ENCODE data around the gene FUZ.

FUZ gene

DNA sequence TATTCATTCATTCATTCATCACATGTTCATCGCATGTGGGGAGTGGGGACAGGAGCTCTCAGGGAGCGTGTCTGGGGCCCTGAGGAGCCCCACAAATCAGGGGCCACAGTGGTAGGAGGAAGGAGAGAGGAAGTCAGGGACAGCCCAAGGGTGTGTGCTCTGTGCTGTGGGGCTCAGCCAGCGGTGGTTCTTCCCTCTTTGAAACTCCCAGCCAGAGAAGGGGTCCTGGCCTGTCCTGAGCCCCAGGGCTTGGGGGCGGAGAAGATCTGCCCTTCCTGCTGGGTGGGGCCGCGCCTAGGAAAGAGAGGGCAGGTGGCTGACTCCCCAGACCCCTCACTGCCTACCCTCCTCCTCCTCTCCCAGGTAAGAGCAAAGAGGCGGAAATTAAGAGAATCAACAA is 31.7 kb downstream of the FUZ start:
- TF ChIP-seq ZNF121 (tag by site-specific recombination; IDR thresholded peaks at IDR 0.05) (no peak), ZNF274 (IDR thresholded peaks at IDR 0.05; ENCODE audit: low read length) (no peak), ZNF274 (tag by site-specific recombination; IDR thresholded peaks at IDR 0.05; ENCODE audit: borderline replicate concordance) (no peak), ZFP3 (tag by site-specific recombination; IDR thresholded peaks at IDR 0.05; ENCODE audit: low read depth) (no peak), ZNF76 (tag by site-specific recombination; IDR thresholded peaks at IDR 0.05; ENCODE audit: borderline replicate concordance, low read depth) (no peak), SETDB1 (IDR thresholded peaks at IDR 0.05; ENCODE audit: insufficient read length, low read length) (no peak), TRIM28 (IDR thresholded peaks at IDR 0.05; ENCODE audit: borderline replicate concordance, low read length) (no peak), REPIN1 (tag by site-specific recombination; IDR thresholded peaks at IDR 0.05; ENCODE audit: low read depth) (no peak), ZNF785 (tag by site-specific recombination; IDR thresholded peaks at IDR 0.05) (no peak), ZXDB (tag by site-specific recombination; IDR thresholded peaks at IDR 0.05) (no peak), KLF7 (tag by site-specific recombination; IDR thresholded peaks at IDR 0.05; ENCODE audit: borderline replicate concordance) (no peak), ZNF132 (tag by site-specific recombination; IDR thresholded peaks at IDR 0.05; ENCODE audit: borderline replicate concordance) (no peak)
- TF ChIP-seq, protein P1, sequence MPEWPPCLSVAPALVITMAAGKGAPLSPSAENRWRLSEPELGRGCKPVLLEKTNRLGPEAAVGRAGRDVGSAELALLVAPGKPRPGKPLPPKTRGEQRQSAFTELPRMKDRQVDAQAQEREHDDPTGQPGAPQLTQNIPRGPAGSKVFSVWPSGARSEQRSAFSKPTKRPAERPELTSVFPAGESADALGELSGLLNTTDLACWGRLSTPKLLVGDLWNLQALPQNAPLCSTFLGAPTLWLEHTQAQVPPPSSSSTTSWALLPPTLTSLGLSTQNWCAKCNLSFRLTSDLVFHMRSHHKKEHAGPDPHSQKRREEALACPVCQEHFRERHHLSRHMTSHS (tag by site-specific recombination; IDR thresholded peaks at IDR 0.05): no peak
- Histone ChIP-seq H3K4me1 (ENCODE audit: control insufficient read depth, insufficient read depth, low read length) (no peaks in the 10 kb centered on the region), H3K9me3 (ENCODE audit: control insufficient read depth, insufficient read depth, low read depth, low read length) (no peaks in the 10 kb centered on the region), H3K27ac (ENCODE audit: extremely low read depth, low read depth, low read length) (no peak overlapping the region), H3K36me3 (ENCODE audit: control insufficient read depth in 2 of 2, insufficient read depth in 1 of 2, low read length in 2 of 2) (peaks cover 26 to 38% of the 10 kb centered on the region in 2 experiments; a peak in 2 of 3 replicates), H3K4me3 (ENCODE audit: low read depth, low read length) (no peak overlapping the region)
- ChIA-PET CTCF (no interaction called here), POLR2A (no interaction called here)

DNA sequence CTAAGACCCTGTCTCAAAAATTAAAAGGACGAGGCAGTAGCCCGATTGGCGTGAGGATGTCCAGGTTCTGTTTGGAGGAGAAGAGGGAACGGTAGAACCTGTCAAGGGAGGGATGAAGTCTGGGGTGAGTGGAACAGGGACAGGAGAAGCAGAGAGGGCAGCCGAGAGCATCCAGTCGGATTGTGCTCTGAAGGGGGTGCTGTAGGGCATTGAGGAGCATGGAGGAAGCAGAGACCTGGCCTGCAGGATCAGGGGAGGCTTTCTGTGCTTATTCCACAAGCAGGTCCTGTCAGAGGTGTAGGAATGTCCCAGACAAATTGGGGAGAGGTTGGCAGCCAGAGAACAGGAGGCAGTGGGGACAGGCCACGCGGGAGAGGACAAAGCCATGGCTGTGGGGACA is 32.2 kb downstream of the FUZ start:
- peaks cover 26 to 40% of the 10 kb centered on the region in 2 experiments; a peak in 2 of 3 replicates for H3K36me3 ChIP-seq (ENCODE audit: control insufficient read depth in 2 of 2, insufficient read depth in 1 of 2, low read length in 2 of 2)
- H3K4me3 ChIP-seq (ENCODE audit: low read depth, low read length): no peak overlapping the region
- CTCF ChIA-PET: interaction anchor here (1.0 kb wide), 1 partner anchor 9 kb away, joined by 5 read pairs; no protein-coding TSS in a partner anchor
- no peaks in the 10 kb centered on the region for H3K9me3 ChIP-seq (ENCODE audit: control insufficient read depth, insufficient read depth, low read depth, low read length)
- H3K4me1 ChIP-seq (ENCODE audit: control insufficient read depth, insufficient read depth, low read length): no peaks in the 10 kb centered on the region
- POLR2A ChIA-PET: no interaction called here
- H3K27ac ChIP-seq (ENCODE audit: extremely low read depth, low read depth, low read length): no peak overlapping the region
- TF ChIP-seq ZNF274 (IDR thresholded peaks at IDR 0.05; ENCODE audit: low read length) (no peak), ZNF274 (tag by site-specific recombination; IDR thresholded peaks at IDR 0.05; ENCODE audit: borderline replicate concordance) (no peak), IKZF3 (tag by site-specific recombination; IDR thresholded peaks at IDR 0.05) (no peak), ZNF10 (tag by site-specific recombination; IDR thresholded peaks at IDR 0.05) (no peak), SP7 (tag by site-specific recombination; IDR thresholded peaks at IDR 0.05) (no peak), ZBTB17 (tag by site-specific recombination; IDR thresholded peaks at IDR 0.05) (no peak), SCRT2 (tag by site-specific recombination; IDR thresholded peaks at IDR 0.05) (no peak), ZNF211 (tag by site-specific recombination; IDR thresholded peaks at IDR 0.05; ENCODE audit: low read depth) (no peak)
- TF ChIP-seq, protein P2, sequence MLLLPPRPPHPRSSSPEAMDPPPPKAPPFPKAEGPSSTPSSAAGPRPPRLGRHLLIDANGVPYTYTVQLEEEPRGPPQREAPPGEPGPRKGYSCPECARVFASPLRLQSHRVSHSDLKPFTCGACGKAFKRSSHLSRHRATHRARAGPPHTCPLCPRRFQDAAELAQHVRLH (tag by site-specific recombination; IDR thresholded peaks at IDR 0.05): no peak

DNA sequence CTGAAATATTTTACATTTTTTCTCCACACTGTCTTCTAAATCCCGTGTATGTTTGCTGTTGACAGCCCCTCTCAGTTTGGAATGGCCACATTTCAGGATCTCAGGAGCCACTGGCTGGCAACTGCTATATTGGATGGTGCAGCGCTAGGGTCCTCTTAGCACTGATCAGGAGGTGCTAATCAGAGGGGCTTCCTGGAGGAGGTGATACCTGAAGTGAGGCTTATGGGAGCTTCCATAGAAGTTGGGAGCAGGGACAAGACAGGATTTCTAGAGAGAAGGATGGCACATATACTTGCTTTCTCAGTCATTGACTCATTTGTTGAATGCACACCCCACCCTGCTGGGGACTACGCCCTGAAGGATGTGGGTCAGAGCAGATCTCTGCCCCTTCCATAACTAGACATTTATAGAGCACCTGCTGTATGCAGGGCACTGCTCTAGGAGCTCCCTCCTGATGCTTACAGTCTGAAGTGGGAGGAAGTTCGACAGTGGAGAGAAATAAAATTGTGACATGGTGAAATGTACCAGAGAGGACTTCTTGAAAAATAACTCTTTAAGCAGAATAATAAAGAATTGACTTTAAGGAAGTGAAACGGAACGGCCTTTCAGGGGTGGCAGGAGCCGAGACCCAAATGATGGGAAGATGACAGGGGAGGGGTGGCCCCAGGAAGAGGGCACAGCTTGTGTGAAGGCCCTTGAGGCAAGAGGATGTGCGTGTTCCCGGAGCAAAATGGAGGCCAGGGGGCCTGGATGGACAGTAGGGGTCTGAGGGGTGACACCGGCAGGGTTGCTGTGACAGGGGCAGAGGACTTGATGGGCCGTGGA is 33.1 kb downstream of the FUZ start:
- H3K9me3 ChIP-seq (ENCODE audit: control insufficient read depth, insufficient read depth, low read depth, low read length): no peaks in the 10 kb centered on the region
- no peaks in the 10 kb centered on the region for H3K4me1 ChIP-seq (ENCODE audit: control insufficient read depth, insufficient read depth, low read length)
- CTCF ChIA-PET: interaction anchor here (0.7 to 1.0 kb wide), 2 partner anchors 8 to 22 kb away, joined by 3 to 5 read pairs; no protein-coding TSS in a partner anchor
- POLR2A ChIA-PET: interaction anchor here (0.5 kb wide), 1 partner anchor 234 kb away, joined by 6 read pairs; no protein-coding TSS in a partner anchor
- no peak overlapping the region for H3K4me3 ChIP-seq (ENCODE audit: low read depth, low read length)
- H3K27ac ChIP-seq (ENCODE audit: extremely low read depth, low read depth, low read length): no peak overlapping the region
- H3K36me3 ChIP-seq (ENCODE audit: control insufficient read depth in 2 of 2, insufficient read depth in 1 of 2, low read length in 2 of 2): peaks cover 21 to 35% of the 10 kb centered on the region in 2 experiments; a peak in 2 of 3 replicates
- TF ChIP-seq, protein P3, sequence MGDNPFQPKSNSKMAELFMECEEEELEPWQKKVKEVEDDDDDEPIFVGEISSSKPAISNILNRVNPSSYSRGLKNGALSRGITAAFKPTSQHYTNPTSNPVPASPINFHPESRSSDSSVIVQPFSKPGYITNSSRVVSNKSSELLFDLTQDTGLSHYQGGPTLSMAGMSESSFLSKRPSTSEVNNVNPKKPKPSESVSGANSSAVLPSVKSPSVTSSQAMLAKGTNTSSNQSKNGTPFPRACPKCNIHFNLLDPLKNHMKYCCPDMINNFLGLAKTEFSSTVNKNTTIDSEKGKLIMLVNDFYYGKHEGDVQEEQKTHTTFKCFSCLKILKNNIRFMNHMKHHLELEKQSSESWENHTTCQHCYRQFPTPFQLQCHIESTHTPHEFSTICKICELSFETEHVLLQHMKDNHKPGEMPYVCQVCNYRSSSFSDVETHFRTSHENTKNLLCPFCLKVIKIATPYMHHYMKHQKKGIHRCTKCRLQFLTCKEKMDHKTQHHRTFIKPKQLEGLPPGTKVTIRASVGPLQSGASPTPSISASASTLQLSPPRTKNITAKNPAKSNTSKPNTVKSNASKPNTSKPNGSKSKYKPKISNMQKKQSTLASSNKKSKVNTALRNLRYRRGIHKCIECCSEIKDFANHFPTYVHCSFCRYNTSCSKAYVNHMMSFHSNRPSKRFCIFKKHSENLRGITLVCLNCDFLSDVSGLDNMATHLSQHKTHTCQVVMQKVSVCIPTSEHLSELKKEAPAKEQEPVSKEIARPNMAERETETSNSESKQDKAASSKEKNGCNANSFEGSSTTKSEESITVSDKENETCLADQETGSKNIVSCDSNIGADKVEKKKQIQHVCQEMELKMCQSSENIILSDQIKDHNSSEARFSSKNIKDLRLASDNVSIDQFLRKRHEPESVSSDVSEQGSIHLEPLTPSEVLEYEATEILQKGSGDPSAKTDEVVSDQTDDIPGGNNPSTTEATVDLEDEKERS (tag by site-specific recombination; IDR thresholded peaks at IDR 0.05): no peak
- TF ChIP-seq ZNF600 (tag by site-specific recombination; IDR thresholded peaks at IDR 0.05): no peak
- no peak for TF ChIP-seq HOXD13 (CRISPR knock-in tag; IDR thresholded peaks at IDR 0.05; ENCODE audit: borderline replicate concordance)
- no peak for TF ChIP-seq ZNF555 (tag by site-specific recombination; conservative IDR thresholded peaks at IDR 0.05)
- TF ChIP-seq, protein P4, sequence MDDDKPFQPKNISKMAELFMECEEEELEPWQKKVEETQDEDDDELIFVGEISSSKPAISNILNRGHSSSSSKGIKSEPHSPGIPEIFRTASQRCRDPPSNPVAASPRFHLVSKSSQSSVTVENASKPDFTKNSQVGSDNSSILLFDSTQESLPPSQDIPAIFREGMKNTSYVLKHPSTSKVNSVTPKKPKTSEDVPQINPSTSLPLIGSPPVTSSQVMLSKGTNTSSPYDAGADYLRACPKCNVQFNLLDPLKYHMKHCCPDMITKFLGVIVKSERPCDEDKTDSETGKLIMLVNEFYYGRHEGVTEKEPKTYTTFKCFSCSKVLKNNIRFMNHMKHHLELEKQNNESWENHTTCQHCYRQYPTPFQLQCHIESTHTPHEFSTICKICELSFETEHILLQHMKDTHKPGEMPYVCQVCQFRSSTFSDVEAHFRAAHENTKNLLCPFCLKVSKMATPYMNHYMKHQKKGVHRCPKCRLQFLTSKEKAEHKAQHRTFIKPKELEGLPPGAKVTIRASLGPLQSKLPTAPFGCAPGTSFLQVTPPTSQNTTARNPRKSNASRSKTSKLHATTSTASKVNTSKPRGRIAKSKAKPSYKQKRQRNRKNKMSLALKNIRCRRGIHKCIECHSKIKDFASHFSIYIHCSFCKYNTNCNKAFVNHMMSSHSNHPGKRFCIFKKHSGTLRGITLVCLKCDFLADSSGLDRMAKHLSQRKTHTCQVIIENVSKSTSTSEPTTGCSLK (tag by site-specific recombination; IDR thresholded peaks at IDR 0.05): no peak

Data from HEK293 (cell line).